ELF-1 (cell line): ENCODE results near the gene EBF3.

ENCODE experiments used
- DNase-seq: peaks from one replicate; pipeline ENCODE4 v3.0.0-alpha.2; 2016; ENCODE audit warnings: low read depth, low spot score

EBF3 gene

DNA sequence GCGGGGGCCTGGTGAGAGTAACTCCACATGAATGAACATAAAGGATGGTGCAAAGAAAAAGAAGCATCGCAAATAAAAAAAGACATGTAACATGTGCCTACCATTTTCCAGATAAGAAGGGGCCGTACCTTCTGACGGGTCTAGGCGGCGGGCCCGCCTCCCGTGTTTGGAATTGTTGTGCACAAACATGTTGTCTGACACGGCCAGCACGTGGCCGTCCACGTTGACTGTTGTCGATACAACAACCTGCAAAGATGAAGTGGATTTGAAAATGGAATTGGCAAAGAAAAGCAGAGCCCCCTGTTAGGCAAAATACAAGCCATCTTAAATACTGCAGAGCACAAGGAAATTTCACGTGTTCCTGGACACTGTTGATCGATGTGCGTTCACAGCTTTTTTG is 90.7 kb downstream of the EBF3 start:
- DNase-seq, result no peak

DNA sequence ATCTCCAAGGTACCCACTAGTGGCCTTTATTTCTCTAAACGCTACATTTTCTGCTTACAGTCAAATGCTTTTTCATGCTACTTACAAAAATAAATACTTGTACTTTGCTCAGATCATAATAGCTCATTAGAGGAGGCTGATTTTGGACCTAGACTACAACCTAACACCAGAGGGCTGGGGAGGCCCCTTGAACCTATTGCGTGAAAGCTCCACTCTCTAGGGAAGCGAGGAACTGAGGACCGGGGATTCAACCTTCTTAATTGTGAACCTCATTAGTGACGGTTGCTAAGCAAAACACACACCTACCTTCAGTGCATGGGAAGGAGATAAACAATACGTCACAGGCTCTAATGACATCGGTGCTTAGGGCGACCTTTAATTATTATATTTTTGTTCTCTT is 92.1 kb downstream of the EBF3 start:
- DNase-seq, result no peak

DNA sequence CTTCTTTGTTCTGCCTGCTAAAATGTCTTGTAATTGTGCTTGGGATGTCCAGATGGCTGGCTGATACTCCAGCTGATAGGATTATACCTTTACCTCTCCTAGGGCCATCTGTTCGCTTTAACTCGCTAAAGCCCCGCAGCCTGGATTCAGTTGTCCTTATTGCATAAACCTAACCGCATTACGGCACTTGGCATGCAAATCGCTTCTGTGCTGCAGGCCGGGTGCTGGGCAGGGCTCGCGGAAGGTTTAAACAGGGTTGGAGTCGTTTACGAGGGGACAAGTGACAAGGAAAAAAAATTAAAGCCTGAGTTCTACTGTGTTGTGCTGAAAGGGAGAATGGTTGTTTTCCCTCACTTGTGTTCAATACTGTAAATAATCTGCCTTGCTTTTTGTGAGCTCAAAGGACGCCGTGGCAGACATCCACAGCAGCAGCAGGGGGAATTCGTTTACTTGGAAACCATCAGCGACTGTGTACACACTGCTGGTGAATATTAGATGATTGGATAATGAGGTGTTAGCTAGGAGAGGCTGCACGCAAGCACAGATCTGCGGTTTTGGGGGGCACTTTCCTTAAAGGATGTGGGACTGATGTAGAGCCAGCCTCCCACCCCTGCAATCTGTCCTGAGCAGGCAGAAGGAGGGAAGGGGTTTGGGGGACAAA is 93.0 kb downstream of the EBF3 start:
- DNase-seq, result peak; percentile 31

DNA sequence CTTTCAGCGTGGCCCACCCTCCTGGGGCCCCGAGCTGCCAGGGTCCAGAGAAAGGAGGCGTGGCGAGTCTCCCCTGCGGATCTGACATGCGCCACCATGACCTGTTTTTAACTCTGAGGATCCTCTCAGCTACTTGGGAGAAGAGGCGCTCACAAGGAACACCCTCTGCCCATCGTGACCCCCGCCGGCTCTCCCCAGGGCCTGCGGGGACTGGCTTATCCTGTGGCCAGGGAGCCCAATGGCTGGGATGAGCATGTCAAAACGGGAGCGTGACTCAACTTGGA is 93.7 kb downstream of the EBF3 start:
- no peak for DNase-seq

- no peak for DNase-seq
These were observed 94.2 kb downstream of the EBF3 start for GRCh38 chr10:129869596-129870473.

GRCh38 chr10:129868449-129869035 is 95.5 kb downstream of the EBF3 start:
- no peak for DNase-seq

DNA sequence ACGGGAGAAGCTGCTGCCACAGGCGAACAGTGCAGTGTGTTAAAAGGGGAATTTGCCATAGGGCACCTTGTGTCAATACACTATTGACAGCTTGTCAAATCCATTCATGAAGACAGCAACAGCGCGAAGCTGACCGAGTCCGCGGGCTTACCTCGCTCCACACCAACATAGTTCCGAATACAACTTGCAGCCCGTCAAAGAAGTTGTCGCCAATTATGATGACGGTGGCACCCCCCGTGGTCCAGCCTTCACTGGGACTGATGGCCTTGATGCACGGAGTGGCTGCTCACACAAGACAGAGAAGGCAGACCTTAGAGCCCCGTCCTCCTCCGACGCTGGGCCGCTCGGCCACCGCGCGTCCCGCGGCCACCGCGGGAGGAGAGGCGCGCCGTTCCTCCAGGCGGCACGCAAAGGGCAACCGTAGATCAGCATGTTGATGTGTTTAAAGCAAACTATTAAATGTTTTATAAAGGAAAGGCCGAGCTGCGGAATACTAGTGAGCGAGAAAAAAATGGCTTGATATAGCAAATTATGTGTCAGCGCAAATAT is 96.4 kb downstream of the EBF3 start:
- no peak for DNase-seq

DNA sequence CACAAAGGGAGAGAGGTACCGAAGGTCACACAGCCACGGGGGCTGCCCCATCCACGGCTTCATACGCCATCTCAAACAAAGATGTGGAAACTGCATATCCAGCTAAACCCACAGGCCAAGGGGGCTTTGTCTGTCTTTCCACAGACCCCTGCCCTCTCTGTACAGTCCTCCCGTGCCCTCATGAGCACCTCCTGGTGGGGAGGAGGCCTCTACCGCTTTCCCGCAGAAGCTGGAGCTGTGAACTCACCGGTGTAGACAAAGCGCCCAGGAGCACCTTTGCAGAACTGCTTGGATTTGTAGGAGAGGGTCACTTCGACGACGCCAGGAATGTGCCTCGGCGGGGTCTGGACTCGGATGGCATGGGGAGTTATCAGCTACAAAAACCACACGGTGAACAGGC is 97.2 kb downstream of the EBF3 start:
- no peak for DNase-seq

DNA sequence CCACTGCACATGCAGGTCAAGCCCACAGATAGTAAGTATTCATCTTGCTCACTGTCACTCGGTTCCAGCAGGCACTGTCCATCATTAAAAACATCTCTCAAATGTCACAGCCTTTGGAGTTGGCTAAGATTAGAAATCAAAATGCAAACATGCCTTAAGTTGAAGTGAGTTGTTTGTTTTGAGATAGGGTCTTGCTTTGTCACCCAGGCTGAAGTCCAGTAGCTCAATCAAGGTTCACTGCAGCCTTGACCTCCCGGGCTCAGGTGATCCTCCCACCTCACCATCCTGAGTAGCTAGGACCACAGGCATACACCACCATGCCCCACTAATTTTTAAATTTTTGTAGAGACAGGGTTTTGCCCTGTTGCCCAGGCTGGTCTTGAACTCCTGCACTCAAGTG is 98.1 kb downstream of the EBF3 start:
- no peak for DNase-seq

GRCh38 chr10:129865413-129865812 is 98.7 kb downstream of the EBF3 start:
- DNase-seq, result no peak

DNA sequence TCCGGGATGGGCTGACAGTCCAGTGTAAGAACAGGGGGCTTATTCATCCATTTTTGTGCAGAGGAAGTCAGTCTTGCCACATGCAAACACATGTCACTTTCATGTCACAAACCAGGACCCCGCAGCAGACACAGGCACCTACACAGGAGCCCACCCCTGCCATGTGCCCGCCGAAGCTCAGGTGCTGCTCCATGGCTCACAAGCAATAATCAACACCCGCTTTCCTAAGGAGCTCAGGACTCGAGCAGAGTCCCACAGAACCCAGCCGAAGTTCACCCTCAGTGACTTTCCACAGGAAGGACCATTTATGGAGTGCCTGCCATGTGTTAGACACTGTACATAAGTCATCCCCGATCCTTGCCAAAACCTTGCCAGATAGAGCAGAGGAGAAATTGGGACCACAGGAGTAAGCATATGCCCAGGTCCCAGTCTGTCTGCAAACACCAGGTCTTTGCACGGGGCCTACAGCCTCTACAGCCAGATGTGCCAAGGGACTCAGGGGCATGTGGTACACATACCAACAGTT is 99.4 kb downstream of the EBF3 start:
- no peak for DNase-seq

DNA sequence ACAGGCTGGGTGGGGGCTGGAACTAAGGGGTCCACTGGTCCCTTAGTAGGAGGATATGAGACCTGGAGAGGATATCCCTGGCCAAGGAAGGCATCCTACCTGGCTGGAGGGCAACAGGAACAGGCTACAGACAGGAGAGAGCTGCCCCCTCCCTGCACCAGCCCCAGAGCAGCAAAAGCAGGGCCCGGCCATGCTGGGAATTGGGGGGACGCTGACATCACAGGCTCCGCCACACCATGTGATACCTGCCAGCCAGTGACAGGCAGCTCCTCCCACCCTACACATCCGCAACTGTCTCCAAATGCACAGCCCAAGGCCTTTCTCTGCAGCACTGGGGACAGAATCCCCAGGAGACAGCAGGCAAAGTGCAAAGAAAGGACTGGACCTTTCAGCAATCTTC is 100.0 kb downstream of the EBF3 start:
- no peak for DNase-seq

DNA sequence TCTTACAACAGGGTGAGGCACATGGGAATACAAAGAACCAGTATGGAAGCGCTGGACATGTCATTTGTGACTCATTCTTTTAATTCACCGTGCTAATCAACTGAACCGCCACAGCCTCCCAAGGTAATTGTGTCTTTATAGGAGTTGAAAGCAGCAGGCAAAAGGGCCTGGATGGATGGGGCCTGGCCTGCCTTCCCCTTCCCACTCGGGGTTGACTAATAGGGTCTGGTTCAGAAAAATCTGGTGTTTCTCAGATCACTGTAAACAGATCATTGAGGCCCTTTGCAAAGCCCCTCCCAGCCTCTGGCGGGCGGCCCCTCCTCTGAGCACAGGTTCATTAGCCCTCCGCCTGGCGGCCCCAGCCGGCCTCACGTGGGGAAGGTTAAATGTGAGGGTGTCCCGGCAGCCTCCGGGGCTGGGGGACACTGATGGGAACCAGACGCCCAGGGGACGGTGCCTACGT is 100.8 kb downstream of the EBF3 start:
- peak; percentile 84 for DNase-seq

DNA sequence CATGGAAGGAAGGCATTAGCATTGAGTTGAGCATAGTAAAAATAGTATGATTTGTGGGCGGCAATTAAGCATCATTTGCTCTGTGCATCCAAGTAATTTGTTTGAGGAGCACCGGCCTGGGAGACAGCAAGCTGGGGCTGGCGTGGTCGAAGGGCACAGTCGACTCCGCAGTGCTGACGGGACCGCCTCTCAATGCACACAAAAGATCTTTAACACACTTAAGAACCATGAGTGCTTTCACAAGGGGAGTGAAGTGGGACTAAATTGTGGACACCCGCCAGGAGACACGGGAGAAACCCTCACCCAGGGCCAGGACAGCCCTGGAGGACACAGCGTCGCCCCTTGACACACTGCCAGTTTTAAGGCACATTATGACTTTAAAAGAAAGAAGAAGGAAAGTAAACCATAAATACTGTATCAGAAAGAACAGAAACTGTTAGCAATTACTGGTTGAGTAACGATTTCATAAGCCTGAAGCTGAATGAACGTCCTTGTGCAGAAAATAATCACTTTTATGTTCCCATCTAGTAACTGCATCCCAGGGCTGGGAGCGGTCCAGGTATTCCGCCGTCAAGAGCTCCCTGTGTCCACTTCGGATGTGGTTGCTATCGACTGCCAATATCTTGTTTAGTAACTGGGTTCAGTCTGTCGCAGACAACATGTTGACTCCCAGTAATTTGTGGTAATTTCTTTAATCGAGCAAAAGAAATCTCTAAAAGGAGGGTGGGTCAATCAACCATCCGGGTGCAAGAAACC is 102.1 kb downstream of the EBF3 start:
- DNase-seq, result no peak

- no peak for DNase-seq
These were observed 103.7 kb downstream of the EBF3 start for GRCh38 chr10:129860396-129860795.

DNA sequence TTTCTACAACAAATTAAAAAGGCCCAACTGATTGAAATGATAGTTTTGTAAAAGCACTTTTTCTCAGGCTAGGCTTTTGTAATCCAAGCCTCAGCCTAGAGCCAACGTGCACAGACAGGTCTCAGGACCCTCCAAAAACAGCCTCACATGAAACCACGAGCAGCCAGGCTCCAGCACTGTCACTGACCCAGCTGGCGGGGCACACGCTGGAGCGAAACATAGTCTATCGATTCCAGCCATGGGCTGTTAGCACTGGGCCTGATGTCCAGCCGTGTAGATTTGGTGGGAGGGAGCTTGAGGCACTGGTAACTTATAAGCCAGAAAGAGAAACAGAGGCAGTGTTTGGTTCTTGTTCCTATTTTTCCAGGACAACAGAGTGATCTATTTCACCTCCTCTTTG is 104.5 kb downstream of the EBF3 start:
- DNase-seq, result no peak

DNA sequence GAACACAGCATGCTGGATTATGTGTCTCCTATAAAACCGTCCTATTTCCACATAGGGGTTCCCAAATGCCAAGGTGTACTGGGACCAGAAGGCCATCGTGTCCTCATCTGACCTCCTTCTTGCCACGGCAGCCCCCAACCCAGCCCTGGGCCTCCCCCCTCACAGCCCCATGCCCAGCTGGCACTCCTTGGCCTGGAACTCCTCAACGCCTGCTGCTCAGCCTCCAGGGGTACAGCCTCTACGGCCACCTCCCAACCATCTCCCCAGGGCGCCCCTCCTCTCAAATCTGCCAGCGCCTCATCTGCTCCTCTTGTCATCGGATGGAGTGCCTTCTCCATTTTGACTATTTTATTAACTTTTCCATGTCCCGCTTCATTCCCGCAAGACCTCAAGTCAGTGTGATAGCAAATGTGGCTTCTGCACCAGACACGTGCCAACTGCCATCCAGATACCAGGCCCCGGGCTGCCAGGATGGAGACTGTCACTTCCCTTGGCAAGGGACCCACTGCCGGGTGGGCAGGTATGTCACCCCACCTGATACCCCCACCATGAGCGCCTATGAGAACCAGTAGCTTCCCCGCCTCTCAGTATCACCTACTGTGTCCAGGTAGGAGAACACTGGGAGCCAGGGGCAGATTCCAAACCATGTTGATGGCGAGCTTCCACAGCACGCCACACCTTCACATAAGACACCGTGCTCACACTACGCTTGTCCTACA is 106.7 kb downstream of the EBF3 start:
- DNase-seq, result no peak

GRCh38 chr10:129855836-129856563 is 108.1 kb downstream of the EBF3 start:
- DNase-seq, result no peak

DNA sequence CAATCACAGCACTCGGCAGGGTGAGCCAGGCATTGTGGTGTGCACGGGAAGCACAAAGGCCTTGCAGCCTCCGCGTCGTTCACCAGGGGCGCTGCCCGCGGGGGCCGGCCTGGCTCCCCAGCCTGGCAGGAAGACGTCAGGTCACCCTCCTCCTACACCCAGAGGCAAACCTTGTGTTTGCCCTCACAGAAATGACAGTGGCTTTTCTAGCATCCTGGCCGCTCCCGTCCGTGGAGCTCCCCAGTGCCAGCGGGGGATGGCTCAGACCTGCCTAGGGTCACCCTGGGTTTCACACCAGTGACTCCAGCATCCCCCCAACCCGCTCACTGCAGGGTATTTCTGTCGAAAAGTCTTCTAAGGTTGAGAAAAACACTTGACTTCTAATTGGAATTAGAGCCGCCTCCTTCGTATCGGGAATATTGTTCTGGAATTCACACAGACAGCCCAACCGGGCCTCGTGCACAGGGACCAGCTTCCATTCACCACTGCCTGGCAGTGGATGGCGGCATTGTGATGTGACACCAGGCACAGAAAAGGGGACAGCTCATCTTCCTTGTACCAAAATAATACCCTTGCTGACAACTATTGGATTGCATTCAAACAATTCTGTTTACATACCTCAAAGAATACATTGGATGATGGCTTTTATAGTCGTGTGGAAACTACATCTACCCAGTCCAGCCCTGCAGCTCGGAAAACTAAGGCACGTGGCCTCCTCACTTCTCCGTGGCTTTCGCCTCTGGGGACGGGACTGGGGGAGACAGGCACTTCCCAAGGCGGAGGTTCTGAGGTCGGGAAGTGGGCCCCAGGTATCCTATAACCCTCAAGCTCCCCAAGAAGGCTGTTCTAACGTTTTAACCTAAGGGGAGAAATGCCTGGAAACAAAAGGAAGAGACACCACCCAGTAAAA is 109.0 kb downstream of the EBF3 start:
- no peak for DNase-seq
